SK-N-SH (cell line): ENCODE data around the gene GAS6.

Experiments
- EP300 ChIP-seq, 2 experiments: IDR thresholded peaks; 2 replicates each; pipeline versions ENCODE4 v1.4.0 to v1.6.1; 2012; ENCODE audit warnings: borderline replicate concordance in 1 of 2, low read depth in 1 of 2, low read length in 1 of 2
- REST ChIP-seq: IDR thresholded peaks from 2 replicates; pipeline ENCODE4 v1.6.1; 2012; ENCODE audit warnings: mild to moderate bottlenecking, low read depth, low read length, moderate library complexity
- TEAD4 ChIP-seq: IDR thresholded peaks from 2 replicates; pipeline ENCODE4 v1.4.0; 2012; ENCODE audit warnings: mild to moderate bottlenecking, borderline replicate concordance; ENCODE audit not compliant: insufficient read depth
- TF ChIP-seq, protein P1 (sequence below): fragments of 200-600 bp; sonication (generic); IDR thresholded peaks from 2 replicates; pipeline ENCODE4 v1.6.1; 2017; ENCODE audit warnings: antibody characterized with exemption, mild to moderate bottlenecking, moderate library complexity

DNA sequence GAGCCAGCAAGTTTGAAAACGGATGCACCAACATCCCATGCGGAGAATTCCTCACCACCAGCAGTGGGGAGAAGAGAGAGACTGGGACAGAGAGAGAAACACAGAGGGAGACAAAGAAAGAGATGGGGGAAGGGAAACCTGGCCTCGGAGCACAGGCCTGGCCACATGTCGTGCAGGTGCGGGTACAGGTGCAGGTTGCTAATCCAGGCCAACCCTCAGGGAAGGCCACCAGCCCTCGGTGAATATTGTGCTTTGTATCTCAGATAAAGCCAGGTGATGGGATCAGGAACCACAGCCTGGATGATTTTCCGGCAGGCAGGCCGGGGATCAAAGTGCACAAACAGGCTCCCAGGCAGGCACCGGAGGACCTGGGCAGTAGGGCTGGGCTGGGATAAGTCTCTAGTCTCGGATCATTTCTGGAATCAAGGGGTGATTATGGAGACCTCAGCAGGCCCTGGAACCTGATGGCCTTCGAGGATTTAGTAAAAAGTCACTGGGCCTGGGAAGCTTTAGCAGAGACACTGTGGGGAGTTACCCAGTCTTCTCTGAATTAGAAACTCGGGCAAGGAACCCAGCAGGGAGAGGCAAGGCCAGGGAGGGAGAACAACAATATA, 3.7 kb downstream of the GAS6 start:
- TF ChIP-seq EP300 (IDR thresholded peaks at IDR 0.05; ENCODE audit: borderline replicate concordance in 1 of 2, low read depth in 1 of 2, low read length in 1 of 2) (no peak), TEAD4 (no peak), REST (no peak)
- TF ChIP-seq, protein P1, sequence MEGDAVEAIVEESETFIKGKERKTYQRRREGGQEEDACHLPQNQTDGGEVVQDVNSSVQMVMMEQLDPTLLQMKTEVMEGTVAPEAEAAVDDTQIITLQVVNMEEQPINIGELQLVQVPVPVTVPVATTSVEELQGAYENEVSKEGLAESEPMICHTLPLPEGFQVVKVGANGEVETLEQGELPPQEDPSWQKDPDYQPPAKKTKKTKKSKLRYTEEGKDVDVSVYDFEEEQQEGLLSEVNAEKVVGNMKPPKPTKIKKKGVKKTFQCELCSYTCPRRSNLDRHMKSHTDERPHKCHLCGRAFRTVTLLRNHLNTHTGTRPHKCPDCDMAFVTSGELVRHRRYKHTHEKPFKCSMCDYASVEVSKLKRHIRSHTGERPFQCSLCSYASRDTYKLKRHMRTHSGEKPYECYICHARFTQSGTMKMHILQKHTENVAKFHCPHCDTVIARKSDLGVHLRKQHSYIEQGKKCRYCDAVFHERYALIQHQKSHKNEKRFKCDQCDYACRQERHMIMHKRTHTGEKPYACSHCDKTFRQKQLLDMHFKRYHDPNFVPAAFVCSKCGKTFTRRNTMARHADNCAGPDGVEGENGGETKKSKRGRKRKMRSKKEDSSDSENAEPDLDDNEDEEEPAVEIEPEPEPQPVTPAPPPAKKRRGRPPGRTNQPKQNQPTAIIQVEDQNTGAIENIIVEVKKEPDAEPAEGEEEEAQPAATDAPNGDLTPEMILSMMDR, result no peak
